Activated gamma-delta T cell treated with Interleukin-2 at 50 U/mL for 16 hours (primary cell): ENCODE measurements around the gene IL22.
A peak's percentile ranks its signal among the peaks of the same experiment; 100 is the strongest.

ENCODE experiments used
- DNase-seq: peaks from one replicate; pipeline ENCODE4 v3.0.0-alpha.2; 2020

The IL22 gene

DNA sequence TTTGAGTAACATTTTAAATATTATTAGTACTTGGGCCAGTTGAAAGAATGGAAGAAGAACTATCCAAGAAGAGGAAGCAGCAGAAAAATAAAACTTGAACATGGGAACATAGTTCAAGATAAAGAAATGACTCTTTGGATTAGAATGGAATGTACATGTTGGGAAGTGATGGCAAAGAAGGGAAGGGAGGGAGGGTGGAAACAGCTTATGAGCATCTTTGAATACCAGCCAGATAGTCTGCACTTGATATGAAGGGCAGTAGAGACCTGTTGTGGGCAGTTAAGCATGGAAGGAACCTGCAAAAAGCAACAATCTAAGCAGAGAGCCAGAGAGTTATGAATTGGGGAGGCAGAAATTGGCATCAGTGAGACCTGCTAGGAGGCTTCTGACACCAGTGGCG is 10.0 kb upstream of the IL22 start:
- DNase-seq: no peak

DNA sequence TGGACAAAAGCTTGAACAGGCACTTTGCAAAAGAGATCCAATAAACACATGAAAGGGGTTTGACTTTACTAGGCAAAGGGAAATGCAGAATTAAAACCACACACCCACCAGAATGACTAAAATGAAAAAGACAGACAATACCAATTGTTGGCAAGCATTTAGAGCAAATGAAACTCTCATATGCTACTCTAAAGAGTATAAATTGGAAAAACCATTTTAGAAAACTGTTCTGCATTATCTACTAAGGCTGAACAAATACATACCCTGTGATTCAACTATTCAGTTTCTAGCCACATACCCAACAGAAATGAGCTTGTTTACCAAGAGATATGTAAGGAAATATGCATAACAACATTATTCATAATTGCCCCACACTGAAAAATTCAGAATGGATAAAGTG is 8.5 kb upstream of the IL22 start:
- no peak for DNase-seq

DNA sequence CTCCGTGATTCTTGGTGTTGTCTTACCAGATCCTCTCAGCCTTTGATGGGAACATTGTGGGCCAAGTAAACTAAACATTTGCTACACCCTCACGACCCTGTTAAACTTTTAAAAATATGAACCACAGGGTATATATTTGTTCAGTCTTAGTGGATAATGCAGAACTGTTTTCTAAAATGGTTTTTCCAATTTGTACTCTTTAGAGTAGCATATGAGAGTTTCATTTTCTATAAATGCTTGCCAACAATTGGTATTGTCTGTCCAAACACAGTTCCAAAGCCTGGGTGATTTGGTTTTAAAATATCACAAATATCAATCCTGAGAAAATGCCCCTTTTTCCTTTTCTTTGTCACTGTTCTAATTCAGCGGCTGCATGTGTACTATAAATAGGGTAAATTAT is 6.7 kb upstream of the IL22 start:
- DNase-seq: no peak

DNA sequence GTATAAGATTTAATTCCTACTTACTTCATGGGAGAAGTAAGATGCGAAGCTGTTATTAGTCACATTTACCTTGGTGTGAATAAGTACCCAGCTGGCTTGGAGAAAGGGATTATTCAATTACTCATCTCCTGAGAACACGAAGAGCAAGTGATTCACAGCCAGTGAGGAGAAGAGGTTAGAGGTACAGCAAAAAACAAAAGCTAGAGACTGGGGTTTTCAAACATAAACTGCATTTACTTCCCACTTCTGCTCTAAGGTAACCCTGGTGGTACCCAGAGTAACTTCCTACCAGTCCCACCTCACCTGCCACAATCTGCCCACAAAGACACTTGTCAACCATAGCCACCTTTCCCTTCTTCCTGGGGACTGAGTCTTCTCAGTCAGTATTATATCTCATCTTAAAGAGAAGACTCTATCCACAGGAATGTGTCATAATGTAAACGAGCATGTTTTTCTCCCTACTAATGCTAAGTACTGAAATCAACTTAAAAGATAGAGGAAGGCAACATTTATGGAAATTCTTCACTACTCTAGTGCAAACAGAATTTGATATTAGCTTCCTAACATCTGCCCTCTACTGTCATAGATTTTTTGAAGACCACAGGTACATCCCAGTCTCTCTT is 6.0 kb upstream of the IL22 start:
- peak; percentile 9 for DNase-seq

DNA sequence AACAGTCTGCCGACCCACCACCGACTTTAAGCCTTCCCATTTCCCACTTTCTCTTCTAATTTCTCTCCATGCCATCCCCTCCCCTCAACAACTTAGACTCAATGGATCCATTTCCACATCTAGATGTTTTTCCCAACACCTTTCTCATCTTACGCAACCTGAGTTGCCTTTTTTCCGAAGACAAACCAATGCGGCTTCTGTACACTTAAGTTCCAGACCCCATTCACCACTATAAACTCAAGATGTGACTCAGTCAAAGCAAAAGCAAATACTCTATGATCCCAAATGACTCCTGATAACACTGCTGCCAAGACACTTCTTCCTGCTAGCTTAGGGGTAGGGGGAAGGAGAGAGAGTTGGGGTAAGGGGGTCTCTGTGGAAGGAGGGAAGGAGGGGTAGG is 1.3 kb downstream of the IL22 start:
- DNase-seq: no peak

DNA sequence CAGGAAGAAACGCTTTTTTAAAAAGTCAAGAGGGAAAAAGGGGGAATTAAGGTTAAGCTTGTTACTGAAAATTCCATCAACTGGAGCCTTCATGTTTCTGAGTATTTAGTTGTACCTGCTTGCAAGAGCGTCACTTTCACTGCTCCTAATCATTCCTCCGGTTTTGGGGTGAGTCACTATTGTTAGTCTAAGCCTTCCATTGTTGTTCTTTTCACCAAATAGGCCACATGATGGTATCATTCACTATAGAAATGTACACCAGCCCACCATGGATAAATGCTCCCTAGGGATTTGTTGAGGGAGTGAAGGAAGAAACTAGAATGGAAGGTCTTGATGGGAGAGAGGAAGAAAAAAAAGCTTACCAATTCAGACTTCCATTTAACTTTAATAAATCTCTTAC is 3.0 kb downstream of the IL22 start:
- no peak for DNase-seq

DNA sequence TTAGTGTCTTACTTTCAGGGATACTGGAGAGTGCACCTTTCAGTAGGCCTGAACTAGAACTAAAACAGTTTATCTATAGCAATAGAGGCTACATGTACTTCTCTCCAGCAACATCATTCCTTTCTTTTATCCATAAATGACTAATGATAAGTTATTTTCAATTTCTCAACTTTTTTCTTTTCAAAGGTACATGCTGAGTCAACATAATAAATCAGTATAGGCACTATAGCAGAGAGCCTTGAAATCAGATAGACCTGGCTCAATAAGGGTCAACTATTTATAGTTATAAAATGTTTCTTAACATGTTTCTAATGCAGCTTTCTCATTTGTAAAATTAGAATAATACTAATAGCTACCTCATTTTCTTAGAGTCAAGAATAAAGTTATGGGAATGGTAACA is 5.6 kb downstream of the IL22 start:
- DNase-seq: no peak

DNA sequence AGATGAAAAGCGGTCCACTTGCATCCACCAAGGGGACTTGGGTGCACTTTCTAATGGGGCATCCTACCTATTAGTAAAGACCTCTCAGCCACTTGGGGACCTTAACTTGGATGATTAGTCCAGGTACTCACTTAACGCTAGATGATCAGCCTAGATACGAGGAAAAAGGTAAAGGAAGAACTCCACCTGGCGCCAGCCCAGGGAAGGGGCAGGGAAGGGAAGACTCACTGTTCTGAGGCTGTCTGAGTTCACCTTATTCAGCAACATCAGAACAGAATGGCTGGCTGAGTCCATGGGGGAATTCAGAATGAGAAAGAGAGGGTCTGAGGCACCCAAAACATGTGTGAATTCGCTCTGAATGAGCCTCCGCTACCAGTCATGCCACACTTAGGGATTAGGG is 7.1 kb downstream of the IL22 start:
- no peak for DNase-seq

DNA sequence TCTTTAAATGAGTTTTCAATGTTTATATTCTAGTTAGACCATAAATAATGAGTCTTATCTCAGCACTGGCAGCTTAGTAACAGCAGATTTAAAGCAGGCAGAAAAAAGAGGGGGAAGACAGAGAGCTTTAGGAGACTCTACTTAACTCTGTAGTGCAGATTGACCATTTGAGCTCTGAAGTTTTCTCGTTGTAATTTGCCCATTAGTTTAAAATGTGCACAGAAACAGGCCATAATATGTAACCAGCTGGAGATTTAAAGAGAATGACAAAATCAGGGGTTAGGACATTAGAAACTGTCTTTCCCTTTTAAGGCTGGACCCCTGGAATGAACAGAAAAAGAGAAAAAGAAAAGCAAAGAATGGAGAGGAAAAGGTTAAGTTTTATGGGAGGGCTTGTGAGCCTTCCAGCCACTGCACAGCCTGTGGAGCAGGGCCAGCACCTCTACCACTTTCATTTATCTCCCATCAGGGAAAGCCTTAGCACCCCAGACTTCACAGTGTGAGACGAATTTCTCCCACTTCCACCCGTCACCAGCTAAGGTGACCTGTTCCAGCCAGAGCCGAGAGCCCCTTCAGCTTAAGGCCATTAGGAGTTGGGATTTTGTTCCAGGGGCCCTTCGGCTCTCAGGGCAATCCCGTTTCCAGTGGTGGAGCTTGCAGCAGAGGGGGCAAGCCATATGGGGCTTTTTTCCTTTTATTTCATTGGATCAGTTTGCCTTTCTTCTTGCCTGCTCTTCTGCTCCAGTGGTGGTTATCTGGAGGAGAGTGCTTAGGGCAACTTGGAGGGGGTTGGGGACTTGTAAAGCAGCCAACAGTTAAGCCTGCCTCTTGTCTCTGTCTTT is 8.0 kb downstream of the IL22 start:
- no peak for DNase-seq

DNA sequence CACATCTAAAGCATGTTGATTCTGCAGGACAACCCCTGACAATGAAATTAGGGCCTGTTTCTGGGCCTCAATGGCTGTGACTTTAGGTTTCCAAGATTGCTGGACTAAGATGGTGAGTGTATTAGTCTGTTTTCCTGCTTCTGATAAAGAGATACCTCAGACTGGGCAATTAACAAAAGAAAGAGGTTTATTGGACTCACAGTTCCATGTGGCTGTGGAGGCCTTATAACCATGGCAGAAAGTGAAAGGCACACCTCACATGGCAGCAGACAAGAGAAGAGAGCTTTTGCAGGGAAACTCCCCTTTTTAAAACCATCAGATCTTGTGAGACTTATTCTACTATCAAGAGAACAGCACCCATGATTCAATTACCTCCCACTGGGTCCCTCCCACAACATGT is 10.6 kb downstream of the IL22 start:
- DNase-seq: no peak

DNA sequence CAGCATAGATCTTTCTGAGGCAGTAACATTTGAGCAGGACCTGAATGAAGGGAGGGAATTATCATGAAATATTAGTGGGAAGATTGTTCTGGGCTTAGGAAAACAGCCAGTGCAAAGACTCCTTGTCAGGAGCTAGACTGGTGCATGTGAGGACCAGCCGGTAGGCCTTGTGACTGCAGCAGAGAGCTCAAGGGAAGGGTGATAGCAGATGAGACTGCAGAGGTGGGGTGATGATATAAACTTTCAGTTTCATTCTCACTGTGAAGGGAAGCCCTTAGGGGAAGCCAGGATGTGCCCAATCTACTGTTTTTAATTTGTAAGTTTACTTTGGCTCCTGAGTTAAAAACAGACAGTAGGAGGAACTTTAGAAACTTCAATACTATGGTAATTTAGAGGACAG is 12.4 kb downstream of the IL22 start:
- DNase-seq: peak; percentile 32

DNA sequence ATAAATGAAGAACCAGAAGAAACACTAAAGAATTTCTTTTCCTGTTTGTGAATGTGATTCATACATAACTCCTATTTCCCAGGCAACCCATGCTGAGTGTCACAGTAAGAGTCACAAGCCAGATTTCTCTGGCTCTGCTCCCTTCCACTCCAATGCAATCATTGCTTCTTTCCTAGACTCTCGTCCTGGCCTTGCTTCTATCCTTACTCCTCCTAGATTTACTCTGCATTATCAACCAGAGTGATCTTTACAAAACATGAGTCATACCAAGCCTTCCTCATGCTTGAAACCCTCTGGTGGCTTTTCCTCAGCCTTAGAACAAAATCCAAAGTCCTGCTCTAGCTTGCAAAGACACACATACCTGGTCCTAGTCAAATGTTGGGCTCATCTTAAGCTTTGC is 13.3 kb downstream of the IL22 start:
- DNase-seq: no peak

DNA sequence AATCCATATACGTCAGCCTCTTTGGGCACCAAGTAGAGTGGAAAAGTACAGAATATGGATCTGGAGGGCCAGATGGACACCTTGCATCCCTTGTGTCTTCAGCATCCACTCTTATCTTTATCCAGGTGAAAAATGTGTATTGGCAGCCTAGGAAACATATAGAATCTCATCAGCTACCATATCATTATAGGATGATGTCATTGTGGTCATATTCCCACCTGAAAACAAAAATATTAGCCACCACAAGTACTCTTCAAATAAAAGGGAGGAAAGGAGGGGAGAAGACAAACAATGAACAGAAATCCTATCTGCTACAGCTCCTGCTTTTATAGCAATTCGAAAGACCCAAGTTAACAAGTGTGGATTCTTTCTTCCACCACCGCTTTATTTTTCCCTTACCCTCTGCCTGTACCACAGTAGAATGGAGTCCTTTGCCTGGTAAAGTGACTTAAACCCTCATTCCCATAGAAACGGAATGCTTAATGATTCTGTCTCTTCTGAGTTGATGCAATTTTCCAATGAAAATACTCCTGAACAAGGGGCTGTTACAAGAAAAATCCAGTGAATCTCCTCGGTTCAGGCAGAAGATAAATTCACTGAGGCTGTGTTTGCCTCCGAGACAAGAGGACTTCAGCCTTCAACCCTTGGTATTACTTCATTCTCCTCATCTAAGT is 14.0 kb downstream of the IL22 start:
- no peak for DNase-seq

DNA sequence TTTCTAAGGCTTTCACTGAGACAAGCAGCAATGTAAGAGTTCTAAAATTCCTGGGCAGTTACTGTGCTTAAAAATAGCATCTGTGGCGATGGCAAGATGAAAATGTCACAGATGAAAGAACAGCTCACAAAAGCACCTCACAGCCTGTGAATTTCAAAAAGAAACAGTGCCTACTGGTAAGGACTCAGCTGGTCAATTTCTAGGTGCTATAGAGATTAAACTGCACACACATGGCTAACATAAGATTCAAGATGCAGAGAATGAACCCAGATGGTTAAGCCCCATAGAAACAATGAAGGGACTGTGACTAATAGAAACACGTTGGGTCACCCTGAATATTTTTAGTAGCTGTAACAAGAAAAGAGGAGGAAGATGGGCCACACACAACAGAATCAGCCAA is 15.8 kb downstream of the IL22 start:
- no peak for DNase-seq

DNA sequence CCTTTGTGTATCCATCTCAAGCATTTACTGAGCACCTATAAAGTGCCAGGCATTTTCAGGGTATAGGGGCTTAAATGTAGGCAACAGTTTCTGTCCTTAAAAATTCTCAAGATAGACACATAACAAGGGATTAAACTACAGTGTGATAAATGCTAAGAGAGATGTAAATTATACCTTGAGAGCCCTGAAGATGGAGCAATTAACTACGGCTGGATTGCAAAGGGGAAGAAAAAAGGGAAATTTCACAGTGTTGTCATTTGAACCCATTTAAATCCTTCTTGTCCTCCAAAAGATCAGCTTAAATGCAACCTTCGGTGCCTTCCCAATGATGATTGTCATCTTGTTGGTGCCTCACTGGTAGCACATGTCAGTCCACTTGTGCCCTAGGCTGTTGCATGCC is 16.3 kb downstream of the IL22 start:
- no peak for DNase-seq

DNA sequence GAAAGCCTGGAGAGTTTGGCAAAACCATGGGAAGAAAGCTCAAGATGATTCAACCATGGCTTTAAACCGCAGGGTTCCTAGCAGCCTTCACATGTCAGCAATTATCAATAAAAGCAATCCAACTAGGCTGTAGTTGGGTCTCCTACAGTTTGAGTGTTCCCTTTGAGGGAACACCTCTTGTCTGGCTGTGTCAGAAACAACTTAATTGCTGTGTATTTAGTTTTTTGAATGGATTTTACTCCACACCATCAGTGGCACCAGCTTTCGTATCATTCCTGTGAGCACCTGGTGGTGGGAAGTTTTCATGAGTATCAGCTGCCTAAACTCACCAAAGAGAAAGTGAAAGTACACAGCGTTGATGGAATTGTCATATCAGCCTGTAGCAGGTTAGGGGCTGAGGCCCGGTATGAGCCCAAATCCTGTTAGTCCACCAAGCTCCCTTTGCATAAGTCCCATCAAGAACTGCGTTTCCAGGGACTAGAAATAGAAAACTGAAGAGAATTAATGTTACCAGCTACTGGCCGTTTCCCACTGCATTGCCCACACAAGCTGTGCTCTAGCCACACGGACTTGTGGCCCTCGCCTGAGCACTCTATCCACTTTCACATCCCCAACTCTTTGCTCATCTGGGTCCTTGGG is 16.9 kb downstream of the IL22 start:
- DNase-seq: no peak

DNA sequence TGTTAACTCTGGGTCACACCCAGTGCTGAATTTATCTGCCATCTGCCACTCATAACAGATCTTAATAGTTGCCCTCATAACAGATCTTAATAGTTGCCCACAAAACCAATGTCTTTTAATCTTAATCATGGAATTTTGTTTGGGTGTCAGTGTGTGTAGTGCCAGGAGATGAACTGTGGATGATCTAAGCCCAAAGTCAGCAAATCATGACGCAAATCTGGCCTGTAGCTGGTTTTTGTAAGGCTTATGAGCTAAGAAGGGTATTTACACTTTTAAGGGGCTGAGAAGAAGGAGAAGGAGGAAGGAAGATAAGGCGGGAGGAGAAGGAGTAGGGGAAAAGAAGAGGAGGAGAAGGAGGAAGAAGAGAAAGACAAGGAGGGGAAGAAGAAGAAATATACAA is 17.8 kb downstream of the IL22 start:
- no peak for DNase-seq

DNA sequence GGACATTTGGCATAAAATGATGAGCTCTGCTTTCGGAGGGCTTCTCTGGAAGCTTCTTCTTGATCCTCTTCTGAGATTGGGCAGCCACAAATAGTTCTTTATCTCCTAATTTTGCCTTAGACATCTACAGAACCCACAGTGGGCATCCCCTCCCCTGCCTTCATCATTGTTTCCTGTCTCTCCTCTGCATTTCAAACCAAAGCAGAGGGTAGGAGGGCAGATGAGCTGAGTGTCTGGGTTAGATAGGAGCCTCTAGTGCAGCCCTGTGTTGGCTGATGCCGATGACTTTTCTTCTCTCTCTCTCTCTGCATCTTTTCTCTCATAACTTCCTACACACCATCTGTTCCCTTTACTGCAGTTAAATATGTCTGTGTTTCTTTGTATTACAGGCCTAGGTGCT is 19.3 kb downstream of the IL22 start:
- no peak for DNase-seq

DNA sequence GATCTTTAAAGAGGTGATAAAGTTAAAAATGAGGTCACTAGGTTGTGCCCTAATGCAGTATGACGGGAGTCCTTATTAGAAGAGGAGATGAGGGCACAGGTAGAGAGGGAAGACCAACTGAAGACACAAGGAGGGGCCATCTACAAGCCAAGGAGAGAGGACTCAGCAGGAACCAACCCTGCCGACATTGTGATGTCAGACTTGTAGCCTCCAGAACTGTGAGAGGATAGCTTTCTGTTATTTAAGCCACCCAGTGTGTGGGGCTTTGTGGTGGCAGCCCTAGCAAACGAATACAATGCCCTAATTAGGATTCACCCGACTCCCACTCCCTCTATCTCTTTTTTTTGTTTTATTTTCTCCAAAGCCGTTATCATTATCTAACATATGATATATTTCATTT is 19.9 kb downstream of the IL22 start:
- DNase-seq: no peak

DNA sequence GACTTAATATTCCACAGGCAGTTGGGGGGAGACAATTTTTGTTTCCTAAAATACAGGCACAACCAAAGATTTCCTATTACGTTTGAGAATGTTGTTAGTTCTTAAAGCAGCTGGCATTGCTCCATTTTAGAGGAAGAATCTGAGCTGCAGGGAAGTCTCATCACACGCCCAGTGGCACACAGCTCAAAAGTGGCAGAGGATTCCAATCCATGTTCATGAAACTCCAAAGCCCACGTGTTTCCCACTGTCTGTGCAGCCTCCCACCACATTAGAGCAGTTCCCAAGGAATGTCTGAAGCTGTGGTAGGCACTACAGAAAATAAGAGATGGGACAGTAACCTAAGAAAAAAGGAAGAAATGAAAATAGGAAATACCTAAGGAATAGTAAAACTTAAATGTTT is 21.7 kb downstream of the IL22 start:
- no peak for DNase-seq

DNA sequence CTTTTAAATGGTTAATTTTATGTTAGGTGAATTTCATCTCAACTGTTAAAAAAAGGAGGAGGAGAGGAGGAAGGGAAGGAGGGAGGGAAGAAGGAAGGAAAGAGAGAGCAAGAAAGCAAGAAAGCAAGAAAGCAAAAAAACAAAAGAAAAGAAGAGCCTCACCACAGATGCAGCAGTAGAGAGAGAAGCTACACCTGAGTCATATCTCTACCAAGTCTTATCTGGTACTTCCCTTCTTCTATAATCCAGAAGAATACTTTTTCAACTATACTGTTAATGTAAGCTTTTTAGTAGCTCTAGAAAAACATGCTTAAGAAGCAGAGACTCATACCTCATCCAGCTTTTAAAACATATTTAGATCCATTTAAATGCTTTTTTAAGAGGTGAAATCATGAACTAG is 22.2 kb downstream of the IL22 start:
- no peak for DNase-seq

DNA sequence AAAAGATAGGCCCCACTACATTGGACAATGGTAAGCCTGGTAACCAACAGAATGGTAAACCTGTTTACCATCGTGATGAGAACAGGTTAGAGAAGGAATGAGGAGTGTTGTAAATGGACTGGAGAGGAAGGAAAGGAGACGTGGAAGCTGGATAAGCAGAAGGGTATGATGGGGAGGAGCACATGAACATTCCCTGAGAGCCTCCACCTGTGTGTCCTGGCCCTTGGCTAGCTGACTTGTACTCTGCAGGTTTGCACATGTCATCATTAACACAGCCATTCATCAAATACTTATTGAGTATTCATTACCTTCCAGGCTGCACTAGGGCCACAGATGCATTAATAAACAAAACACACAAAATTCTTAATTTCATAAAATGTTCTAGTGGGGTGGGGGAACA is 23.4 kb downstream of the IL22 start:
- DNase-seq: no peak

DNA sequence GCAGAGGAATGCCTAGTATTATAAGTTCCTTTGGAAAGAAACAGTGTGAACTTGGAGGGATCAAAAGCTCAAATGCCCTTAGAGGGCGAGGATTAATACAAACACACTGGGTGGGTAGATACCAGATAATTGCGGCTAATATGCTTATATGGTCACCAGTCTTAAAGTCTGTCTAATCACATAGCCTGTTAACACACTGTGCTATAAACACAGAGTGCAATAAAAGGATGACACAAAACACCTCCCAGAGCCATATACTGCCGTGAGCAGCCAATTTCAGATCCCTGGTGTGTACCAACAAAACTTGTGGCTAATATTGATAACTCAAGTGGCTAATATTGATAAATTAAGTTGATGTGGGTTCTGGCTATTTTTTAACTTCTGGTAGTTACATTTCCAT is 26.0 kb downstream of the IL22 start:
- no peak for DNase-seq
